Osteoblast (primary cell): ENCODE measurements around the gene IL10. TPM values are rescaled to one million over a fixed set of nuclear protein-coding genes. Genes with fewer than 3 reads are reported as not detected.

Experiments used
- DNase-seq: peaks from one replicate; pipeline ENCODE4 v3.0.0; 2011; ENCODE audit warnings: low spot score, mixed read lengths; ENCODE audit not compliant: insufficient read length; ENCODE audit errors: missing footprints
- H2AFZ ChIP-seq: 2 replicates; pipeline ENCODE4 v1.6.0; 2011; ENCODE audit warnings: mild to moderate bottlenecking, low read length
- H3K27ac ChIP-seq: 2 replicates; pipeline ENCODE4 v1.5.1; 2011; ENCODE audit warnings: mild to moderate bottlenecking, low read depth, low read length, moderate library complexity
- H3K27me3 ChIP-seq: 2 replicates; pipeline ENCODE4 v1.6.0; 2012; ENCODE audit warnings: mild to moderate bottlenecking, control low read depth, inconsistent platforms, low read length, moderate library complexity; ENCODE audit not compliant: insufficient read depth
- H3K36me3 ChIP-seq: 2 replicates; pipeline ENCODE4 v1.5.1; 2011; ENCODE audit warnings: mild to moderate bottlenecking, low read length, control low read depth, moderate library complexity; ENCODE audit not compliant: insufficient read depth
- H3K4me1 ChIP-seq: 2 replicates; pipeline ENCODE4 v1.5.1; 2011; ENCODE audit warnings: mild to moderate bottlenecking, low read length, control low read depth, moderate library complexity; ENCODE audit not compliant: insufficient read depth
- H3K4me2 ChIP-seq: 2 replicates; pipeline ENCODE4 v1.6.0; 2011; ENCODE audit warnings: mild to moderate bottlenecking, low read length; ENCODE audit not compliant: insufficient read depth
- H3K4me3 ChIP-seq: fragments of 200-600 bp; sonication (generic); 3 replicates; pipeline ENCODE4 v1.5.1; 2012; ENCODE audit warnings: mild to moderate bottlenecking, low read length, inconsistent platforms; ENCODE audit not compliant: insufficient read depth
- H3K79me2 ChIP-seq: 2 replicates; pipeline ENCODE4 v1.6.0; 2012; ENCODE audit warnings: mild to moderate bottlenecking, low read length, control low read depth, inconsistent platforms; ENCODE audit not compliant: insufficient read depth
- H3K9me3 ChIP-seq: 2 replicates; pipeline ENCODE4 v1.5.1; 2011; ENCODE audit warnings: low read depth, low read length, control low read depth
- H4K20me1 ChIP-seq: 2 replicates; pipeline ENCODE4 v1.6.0; 2012; ENCODE audit warnings: mild to moderate bottlenecking, low read length, control low read depth; ENCODE audit not compliant: insufficient read depth
- total RNA-seq: library from RNA; depleted of rRNA; stranded (reverse); fragments of >200 nt; gene quantifications from 2 replicates; pipeline ENCODE4 v1.2.3, GENCODE V29; 2012
- TF ChIP-seq, protein P1 (sequence below): IDR thresholded peaks from 2 replicates; pipeline ENCODE4 v1.5.1; 2011; ENCODE audit warnings: mild to moderate bottlenecking, low read depth, low read length, moderate library complexity; ENCODE audit errors: extremely low read depth

IL10 gene
- total RNA-seq, 1 donor = not detected

DNA sequence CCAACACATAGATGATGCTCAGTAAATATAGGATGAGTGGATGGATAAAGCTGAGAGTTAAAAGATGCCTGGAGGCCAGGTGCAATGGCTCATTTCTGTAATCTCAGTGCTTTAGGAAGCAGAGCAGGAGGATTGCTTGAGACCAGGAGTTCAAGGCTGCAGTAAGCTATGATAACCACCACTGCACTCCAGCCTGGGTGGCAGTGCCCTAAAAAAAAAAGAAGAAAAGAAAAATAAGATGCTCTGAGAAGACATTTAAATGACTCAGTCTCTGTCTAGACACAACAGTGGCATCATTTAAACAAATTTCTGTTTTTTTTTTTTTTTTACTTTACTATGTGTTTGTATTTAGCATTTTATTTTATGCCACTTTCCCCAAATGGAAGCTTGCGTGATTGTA lies 27.0 kb downstream of the IL10 start:
- H3K4me2 ChIP-seq = no peak overlapping the region

DNA sequence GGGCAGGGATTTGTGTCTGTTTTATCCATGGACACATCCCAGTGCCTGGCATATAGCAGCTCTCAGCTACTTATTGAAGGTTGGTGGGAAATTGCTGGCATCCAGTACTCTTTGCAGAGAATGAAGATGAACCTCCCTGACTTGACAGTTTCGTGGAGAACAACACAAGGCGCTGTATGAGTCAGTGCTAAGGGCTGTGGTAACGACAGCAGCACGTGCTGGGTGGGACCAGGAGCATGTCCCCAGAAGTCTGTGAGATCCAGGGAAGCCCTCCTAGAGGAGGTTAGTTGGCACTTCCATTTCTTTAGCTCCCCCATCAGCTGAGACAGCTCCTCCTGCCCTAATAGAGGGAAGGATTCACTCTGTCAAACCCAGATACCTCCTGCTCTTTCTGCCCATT lies 27.6 kb downstream of the IL10 start:
- H3K27ac ChIP-seq = no peak overlapping the region
- no peaks in the 10 kb centered on the region for H3K79me2 ChIP-seq
- TF ChIP-seq, protein P1, sequence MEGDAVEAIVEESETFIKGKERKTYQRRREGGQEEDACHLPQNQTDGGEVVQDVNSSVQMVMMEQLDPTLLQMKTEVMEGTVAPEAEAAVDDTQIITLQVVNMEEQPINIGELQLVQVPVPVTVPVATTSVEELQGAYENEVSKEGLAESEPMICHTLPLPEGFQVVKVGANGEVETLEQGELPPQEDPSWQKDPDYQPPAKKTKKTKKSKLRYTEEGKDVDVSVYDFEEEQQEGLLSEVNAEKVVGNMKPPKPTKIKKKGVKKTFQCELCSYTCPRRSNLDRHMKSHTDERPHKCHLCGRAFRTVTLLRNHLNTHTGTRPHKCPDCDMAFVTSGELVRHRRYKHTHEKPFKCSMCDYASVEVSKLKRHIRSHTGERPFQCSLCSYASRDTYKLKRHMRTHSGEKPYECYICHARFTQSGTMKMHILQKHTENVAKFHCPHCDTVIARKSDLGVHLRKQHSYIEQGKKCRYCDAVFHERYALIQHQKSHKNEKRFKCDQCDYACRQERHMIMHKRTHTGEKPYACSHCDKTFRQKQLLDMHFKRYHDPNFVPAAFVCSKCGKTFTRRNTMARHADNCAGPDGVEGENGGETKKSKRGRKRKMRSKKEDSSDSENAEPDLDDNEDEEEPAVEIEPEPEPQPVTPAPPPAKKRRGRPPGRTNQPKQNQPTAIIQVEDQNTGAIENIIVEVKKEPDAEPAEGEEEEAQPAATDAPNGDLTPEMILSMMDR = no peak
- H4K20me1 ChIP-seq = no peaks in the 10 kb centered on the region
- H3K36me3 ChIP-seq = no peaks in the 10 kb centered on the region
- no peak overlapping the region for H2AFZ ChIP-seq
- no peak overlapping the region for H3K4me2 ChIP-seq
- H3K9me3 ChIP-seq = no peaks in the 10 kb centered on the region
- DNase-seq = no peak
- no peak overlapping the region for H3K4me3 ChIP-seq
- H3K4me1 ChIP-seq = no peaks in the 10 kb centered on the region
- no peaks in the 10 kb centered on the region for H3K27me3 ChIP-seq

More for the DNA sequence above, 27.0 kb downstream of the IL10 start:
- H2AFZ ChIP-seq = no peak overlapping the region
- no peaks in the 10 kb centered on the region for H3K9me3 ChIP-seq
- no peak overlapping the region for H3K4me3 ChIP-seq
- DNase-seq = no peak
- no peaks in the 10 kb centered on the region for H3K4me1 ChIP-seq
- no peaks in the 10 kb centered on the region for H3K36me3 ChIP-seq
- no peaks in the 10 kb centered on the region for H4K20me1 ChIP-seq
- H3K79me2 ChIP-seq = no peaks in the 10 kb centered on the region
- H3K27ac ChIP-seq = no peak overlapping the region
- H3K27me3 ChIP-seq = peaks cover 4% of the 10 kb centered on the region
- TF ChIP-seq, protein P1 = no peak

DNA sequence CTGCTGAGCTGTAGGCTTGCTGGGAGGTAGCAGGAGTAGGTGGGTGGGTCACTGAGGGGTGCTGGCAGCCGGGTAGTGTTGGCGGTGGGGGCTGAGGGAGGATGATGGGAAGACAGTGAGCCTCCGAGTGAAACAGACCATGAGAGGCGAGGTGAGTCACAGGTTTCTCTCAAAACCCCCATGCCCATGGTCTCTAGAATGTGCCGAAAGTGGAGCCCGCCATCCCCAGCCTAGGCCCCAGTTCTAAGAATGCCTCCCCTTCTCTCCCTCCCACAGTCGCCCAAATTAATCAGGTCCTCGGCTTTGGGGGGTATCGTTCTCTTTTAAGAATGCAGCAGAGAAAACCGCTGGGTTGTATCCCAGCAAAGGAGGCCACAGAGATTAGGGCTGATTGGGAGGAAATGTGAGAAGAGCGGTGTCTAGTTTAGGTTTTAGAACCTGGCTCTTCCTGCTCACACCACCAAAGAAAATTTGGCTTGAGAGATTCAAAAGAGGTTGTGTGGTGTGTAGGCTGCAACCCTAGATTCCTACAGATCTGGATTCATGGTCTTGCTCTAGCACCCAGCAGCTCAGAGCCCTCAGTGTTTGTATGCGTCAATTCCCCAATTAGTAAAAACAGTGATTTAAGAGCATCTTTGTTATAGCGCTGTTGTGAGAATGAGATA lies 29.4 kb downstream of the IL10 start:
- H4K20me1 ChIP-seq = no peaks in the 10 kb centered on the region
- no peaks in the 10 kb centered on the region for H3K79me2 ChIP-seq
- H3K36me3 ChIP-seq = peaks cover 8% of the 10 kb centered on the region
- no peaks in the 10 kb centered on the region for H3K4me1 ChIP-seq
- no peak for DNase-seq
- no peaks in the 10 kb centered on the region for H3K27me3 ChIP-seq
- no peak overlapping the region for H3K27ac ChIP-seq
- H3K9me3 ChIP-seq = no peaks in the 10 kb centered on the region
- no peak overlapping the region for H3K4me2 ChIP-seq
- no peak overlapping the region for H2AFZ ChIP-seq
- H3K4me3 ChIP-seq = no peak overlapping the region
- TF ChIP-seq, protein P1 = no peak

DNA sequence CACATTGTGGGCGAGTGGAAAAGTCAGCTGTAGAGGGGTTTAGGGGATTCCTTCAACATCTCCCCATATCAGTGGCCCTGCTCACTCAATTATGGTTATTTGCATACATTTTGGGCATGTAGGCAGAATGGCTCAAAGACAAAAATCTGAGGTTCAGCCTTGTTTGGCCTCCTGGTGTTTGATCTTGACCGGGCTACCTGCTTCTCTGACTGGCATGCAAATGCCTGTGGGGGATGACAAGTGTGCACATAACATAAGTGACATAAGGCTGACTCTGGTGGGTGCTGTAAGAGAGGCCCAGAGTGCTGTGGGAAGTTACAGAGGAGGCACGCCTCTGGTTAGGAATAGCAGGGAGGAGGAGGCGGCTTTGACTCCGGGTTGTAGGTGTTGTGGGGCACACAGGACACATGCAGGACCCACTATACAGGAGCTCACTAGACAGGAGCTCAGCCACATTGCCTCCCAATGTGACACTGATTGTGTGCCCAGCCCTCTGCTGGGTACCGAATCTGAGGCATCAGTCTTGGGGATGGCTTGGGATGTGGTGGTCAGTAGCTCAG lies 31.1 kb downstream of the IL10 start:
- no peak overlapping the region for H3K4me2 ChIP-seq
- H3K4me1 ChIP-seq = peaks cover under 1% of the 10 kb centered on the region
- no peak overlapping the region for H2AFZ ChIP-seq
- TF ChIP-seq, protein P1 = no peak
- no peaks in the 10 kb centered on the region for H3K9me3 ChIP-seq
- H3K27me3 ChIP-seq = no peaks in the 10 kb centered on the region
- H4K20me1 ChIP-seq = peaks cover 6% of the 10 kb centered on the region
- no peak for DNase-seq
- no peaks in the 10 kb centered on the region for H3K79me2 ChIP-seq
- no peak overlapping the region for H3K27ac ChIP-seq
- H3K4me3 ChIP-seq = no peak overlapping the region
- peaks cover 9% of the 10 kb centered on the region for H3K36me3 ChIP-seq
